CD1c-positive myeloid dendritic cell (primary cell): Measurements from ENCODE around the gene TUSC7.

ENCODE experiments used
- DNase-seq: peaks from one replicate; pipeline ENCODE4 v3.0.0-alpha.2; 2016; ENCODE audit errors: extremely low spot score

Gene TUSC7

DNA sequence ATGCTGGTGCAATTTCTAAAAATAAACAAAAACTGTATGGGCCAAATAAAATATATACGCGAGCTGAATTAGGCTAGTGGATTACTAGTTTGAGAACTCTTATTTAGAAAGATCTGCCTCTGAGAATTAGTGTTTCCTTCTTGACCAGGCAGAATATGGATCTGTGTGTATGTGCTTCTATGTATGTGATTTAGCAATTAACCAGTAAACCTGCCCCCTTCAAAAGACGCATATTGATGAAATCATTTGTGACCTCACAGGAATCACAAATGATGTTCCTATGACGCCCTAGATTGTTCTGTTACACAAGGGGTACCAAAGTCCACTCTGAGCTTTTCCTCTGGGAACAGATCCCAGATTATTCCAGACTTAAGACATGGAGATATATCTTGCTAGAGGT is at the start of gene TUSC7:
Gene TUSC7 (plus strand): TSS at position 301 of the 400 bp plus-strand sequence.
- no peak for DNase-seq

- DNase-seq = no peak
Observed at GRCh38 chr3:116661196-116661595, 48.4 kb upstream of the TUSC7 start.

- DNase-seq = no peak
Observed at GRCh38 chr3:116663161-116664110, 46.1 kb upstream of the TUSC7 start.

DNA sequence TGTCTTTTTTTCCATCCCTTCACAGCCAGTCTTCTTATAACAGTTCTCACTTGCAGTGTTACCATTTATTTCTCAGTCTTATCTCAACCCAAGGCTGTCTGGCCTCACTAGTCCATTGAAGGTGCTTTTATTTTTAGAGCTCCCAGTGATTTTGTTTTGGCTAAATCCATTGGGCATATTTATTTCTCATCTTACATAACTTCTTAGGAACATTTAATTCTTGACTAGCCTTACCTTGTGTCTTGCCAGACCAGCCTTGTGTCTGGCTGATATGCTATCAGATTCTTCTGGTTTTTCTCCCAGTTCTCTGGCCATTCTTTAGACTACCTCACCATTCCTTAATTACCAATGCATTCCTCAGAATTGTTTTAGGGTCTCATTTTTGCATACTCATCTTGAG is 42.3 kb upstream of the TUSC7 start:
- no peak for DNase-seq

GRCh38 chr3:116667791-116668190 is 41.8 kb upstream of the TUSC7 start:
- no peak for DNase-seq

DNA sequence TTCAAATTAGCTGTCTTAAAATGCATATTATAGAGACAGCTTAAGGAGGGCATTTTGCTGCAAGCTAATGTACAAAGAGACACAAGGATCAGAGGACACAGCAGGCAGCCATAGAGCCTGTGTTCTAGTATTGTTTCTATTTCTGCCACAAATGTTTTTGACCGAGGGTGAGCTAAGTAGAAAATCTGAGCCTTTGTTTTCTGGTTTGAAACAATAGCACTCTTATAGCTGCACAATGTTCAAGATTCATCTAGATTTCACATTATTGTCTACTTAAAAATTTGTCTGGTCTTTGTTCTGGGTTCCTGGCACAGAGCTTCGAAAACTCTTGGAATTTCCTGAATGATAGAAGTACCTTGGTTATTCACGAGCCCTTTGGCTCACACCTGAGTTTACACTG is 40.0 kb upstream of the TUSC7 start:
- DNase-seq = no peak

GRCh38 chr3:116671151-116671550 is 38.4 kb upstream of the TUSC7 start:
- DNase-seq = no peak

GRCh38 chr3:116678853-116679252 is 30.7 kb upstream of the TUSC7 start:
- no peak for DNase-seq

DNA sequence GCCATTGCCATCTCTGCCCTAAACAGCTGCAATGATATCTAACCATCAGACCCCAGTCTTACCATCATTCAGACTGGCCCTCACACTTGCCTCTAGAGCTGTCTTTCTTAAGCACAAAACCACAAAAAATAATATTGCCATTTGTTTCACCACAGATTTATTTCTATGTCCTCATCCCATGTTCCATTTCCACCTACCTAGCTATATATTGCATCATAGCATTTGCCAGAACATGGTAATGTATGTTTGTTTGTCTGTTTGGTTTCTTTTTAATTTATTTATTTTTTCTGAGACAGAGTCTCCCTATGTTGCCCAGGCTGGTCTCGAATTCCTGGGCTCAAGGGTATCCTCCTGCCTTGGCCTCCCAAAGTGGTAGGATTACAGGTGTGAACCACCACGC is 18.5 kb upstream of the TUSC7 start:
- DNase-seq = no peak

GRCh38 chr3:116701070-116701469 is 8.5 kb upstream of the TUSC7 start:
- DNase-seq = no peak

- no peak for DNase-seq
Observed at GRCh38 chr3:116702334-116702733, 7.2 kb upstream of the TUSC7 start.

DNA sequence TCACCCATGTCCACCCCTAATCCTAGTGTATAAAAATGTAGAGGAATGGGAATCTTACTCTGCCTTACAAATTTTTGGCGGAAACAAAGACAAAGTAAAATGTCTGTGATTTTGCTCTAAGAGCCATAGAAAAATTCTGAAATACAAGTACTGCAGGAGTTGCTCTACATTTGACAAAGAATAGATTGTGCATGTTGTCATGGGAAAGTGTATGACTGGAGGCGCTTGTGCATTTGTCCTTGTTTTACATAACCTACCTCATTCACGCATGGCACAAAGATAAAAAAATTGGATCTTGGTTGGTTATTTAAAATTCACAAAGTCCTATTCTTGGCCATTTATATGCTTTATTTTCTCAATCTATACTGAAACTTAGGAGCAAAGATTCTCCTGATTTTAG is 2.0 kb upstream of the TUSC7 start:
- DNase-seq = no peak

- no peak for DNase-seq
Observed at GRCh38 chr3:116716490-116716889, 6.9 kb downstream of the TUSC7 start.

GRCh38 chr3:116717566-116717965 is 8.0 kb downstream of the TUSC7 start:
- no peak for DNase-seq

DNA sequence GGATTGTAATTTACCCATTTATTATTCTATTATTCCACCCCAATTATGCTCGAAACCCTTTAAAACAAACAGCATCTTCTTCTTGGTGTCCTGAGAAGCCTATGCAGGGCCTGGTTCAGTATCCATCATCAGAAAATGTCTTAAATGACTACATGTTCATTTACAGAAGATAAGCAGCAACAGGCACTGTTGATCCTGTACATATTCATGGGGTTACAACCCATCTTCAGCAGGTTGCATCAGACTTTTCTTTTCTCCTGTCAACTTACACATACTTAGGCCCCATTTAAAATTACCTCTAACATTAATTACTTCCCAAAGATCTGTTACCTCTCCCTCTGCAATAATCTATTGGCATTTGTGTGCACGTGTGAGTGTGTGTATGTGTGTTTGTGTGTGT is 18.9 kb downstream of the TUSC7 start:
- no peak for DNase-seq

- DNase-seq = no peak
Observed at GRCh38 chr3:116734243-116734642, 24.7 kb downstream of the TUSC7 start.

DNA sequence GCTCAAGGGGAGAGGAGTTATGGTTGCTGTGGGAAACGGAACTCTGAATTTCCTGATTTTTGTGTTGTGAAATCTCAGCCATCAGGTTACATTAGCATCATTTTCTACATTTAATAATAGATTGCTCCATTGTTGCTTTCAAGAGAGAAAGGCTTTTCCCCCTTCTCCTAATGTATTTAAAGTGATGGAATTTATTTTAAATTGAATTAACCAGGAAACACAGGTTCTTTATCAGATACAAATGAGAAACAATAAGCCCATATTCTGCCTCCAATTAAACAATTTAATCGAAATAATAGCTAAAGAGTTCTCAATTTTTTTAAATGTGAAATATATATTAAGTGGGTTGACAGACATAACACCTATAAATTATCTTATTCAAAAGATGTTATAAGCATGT is 30.1 kb downstream of the TUSC7 start:
- no peak for DNase-seq

DNA sequence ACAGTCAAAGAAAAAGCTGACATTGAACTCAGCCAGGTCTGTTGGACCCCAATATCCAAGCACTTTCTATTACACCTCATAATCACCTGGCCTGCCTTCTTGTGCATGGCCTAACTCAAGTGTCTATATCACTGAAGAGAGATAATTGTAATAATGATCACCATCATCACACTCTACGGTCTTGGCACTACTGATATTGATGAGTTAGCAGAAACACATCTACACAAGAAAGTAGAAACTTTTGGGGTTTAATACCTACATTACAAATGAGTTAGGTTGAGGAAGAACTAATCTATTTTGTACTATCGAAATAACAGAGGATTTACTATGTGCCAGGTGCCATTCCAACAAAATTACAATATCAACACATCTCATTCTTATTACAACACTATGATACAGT is 30.7 kb downstream of the TUSC7 start:
- DNase-seq = no peak

DNA sequence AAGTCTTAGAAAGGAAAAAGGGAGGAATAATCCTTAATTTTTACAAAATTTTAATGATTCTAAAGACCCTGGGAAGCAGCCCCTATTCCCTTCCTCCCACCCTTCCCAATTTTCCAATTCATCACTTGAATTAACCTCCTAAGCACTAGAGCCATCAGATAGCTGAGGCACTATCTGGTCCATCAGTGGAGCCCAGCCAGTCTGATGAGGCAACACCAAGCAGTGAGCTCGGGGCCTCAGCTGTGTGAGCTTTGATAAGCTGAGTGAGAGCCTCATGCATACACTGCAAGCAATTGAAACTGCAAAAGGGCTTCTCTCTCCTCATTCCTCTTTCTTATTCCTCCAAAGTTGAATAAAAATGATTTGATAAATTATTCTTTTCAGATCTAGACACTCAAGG is 31.9 kb downstream of the TUSC7 start:
- DNase-seq = no peak

GRCh38 chr3:116743062-116743461 is 33.5 kb downstream of the TUSC7 start:
- no peak for DNase-seq

DNA sequence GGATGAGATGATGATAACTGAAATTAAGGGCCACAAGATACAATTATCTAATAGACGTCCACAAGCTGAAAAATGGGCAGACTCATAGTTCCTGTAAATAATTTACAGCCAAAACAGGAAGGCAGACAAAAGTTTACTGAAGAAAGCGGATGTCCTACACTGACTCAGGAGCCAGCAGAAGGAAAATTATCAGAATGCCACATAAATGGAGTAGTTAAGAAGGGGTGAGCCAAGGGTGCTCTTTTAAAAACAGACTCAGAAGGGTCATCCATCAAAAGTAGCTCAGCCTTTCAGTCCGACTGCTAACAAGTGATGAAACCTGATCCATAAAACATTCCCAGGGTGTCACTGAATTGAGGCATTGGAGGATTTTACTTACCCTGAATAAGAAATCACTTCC is 39.8 kb downstream of the TUSC7 start:
- no peak for DNase-seq

DNA sequence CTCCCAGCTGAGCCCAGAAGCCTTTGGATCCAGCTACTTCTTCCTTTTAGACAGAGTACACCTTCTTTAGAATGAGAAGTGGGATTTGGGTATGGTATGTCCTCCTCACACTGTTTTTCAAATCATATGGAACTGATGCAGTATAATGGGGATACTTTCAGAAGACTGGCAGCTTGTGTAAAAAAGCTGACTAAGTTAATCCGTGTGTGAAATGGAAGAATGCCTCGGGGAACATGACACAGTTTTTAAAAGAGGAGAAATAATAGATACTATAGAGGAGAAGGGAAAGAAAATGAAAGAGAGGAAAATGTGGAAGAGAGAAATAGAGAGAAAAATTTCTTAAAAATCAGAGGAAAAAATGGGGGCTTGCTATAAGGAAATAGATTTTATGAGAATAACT is 47.7 kb downstream of the TUSC7 start:
- DNase-seq = no peak

- DNase-seq = no peak
Observed at GRCh38 chr3:116759316-116759715, 49.7 kb downstream of the TUSC7 start.
